Testis (tissue), 3 donors: ENCODE results near the gene PTPRG. TPM values are rescaled to one million over a fixed set of nuclear protein-coding genes. Genes with fewer than 3 reads are reported as not detected.

ENCODE experiments used
- DNase-seq: peaks from one replicate; pipeline ENCODE4 v3.0.0-alpha.2; 2019
- H3K27ac ChIP-seq, 2 donors: fragments of 200-600 bp; sonication (generic); one replicate each; pipeline ENCODE4 v1.5.1; 2019
- H3K27me3 ChIP-seq: fragments of 200-600 bp; sonication (generic); one replicate; pipeline ENCODE4 v1.5.1; 2019
- H3K36me3 ChIP-seq: fragments of 200-600 bp; sonication (generic); one replicate; pipeline ENCODE4 v1.5.1; 2017; ENCODE audit warnings: low read depth; ENCODE audit errors: missing control alignments
- H3K4me1 ChIP-seq: fragments of 200-600 bp; sonication (generic); one replicate; pipeline ENCODE4 v1.5.1; 2019
- H3K4me3 ChIP-seq, 2 donors: fragments of 200-600 bp; sonication (generic); one replicate each; pipeline ENCODE4 v1.5.1; 2017 to 2019
- H3K9me3 ChIP-seq: fragments of 200-600 bp; sonication (generic); one replicate; pipeline ENCODE4 v1.5.1; 2017
- CTCF ChIP-seq, 3 experiments: fragments of 450-650 bp in 2 of 3; fragments of 200-600 bp in 1 of 3; sonication (generic) in 1 of 3; IDR thresholded peaks; one replicate each; pipeline ENCODE4 v1.5.1; 2016 to 2019; ENCODE audit warnings: antibody characterized with exemption in 3 of 3, mild to moderate bottlenecking in 2 of 3, moderate library complexity in 1 of 3
- POLR2A ChIP-seq: fragments of 450-650 bp; IDR thresholded peaks from one replicate; pipeline ENCODE4 v1.6.1; 2017; ENCODE audit warnings: antibody characterized with exemption, mild to moderate bottlenecking, moderate library complexity
- WGBS, 2 donors: methylation state at CpG; one replicate each; pipeline ENCODE4 v1.1.5; 2018; 5-methylcytosine and 5-hydroxymethylcytosine counted together
- intact Hi-C: fragments of 100-400 bp; cut with DNase I; formaldehyde crosslinking; loops from one replicate; pipeline ENCODE4 v1.15.1; 2023; ENCODE audit warnings: low total_unique reads
- polyA plus RNA-seq: library from polyadenylated mRNA; stranded (reverse); fragments of 350-450 nt; fragmentation: Illumina TruSeq; extraction: RNeasy Lipid Tissue Mini Kit (QIAGEN cat#74804); gene quantifications from one replicate; pipeline ENCODE4 v1.2.3, GENCODE V29; 2014; ENCODE audit warnings: low read depth, low replicate concordance; ENCODE audit not compliant: insufficient read depth
- total RNA-seq, 2 donors: library from RNA; depleted of rRNA; stranded (reverse); fragments of >200 nt; gene quantifications; one replicate each; pipeline ENCODE4 v1.2.3, GENCODE V29; 2016

The PTPRG gene
- total and polyA plus RNA-seq, 3 donors from 2014 or later: 26.3 to 107 (median 75.4) TPM

- 91% methylated on average over 5 of the region's 5 CpGs for WGBS, 2 donors
- H3K36me3 ChIP-seq: no peaks in the 10 kb centered on the region
- no peaks in the 10 kb centered on the region for H3K27me3 ChIP-seq
- TF ChIP-seq POLR2A (no peak), CTCF (IDR thresholded peaks at IDR 0.05) (no peak)
- intact Hi-C loops: no loop called here
- no peaks in the 10 kb centered on the region for H3K4me1 ChIP-seq
- no peak overlapping the region for H3K4me3 ChIP-seq
- DNase-seq: no peak
- H3K27ac ChIP-seq: no peak overlapping the region
- H3K9me3 ChIP-seq: no peaks in the 10 kb centered on the region
These were observed 203.9 kb downstream of the PTPRG start for GRCh38 chr3:61765157-61765876.

- H3K4me1 ChIP-seq: no peaks in the 10 kb centered on the region
- no peak overlapping the region for H3K27ac ChIP-seq
- intact Hi-C loops: no loop called here
- WGBS, 2 donors: 67 to 71% methylated on average over 4 of the region's 4 CpGs
- H3K36me3 ChIP-seq: no peaks in the 10 kb centered on the region
- DNase-seq: no peak
- no peak for TF ChIP-seq CTCF (IDR thresholded peaks at IDR 0.05)
- no peak overlapping the region for H3K4me3 ChIP-seq
- H3K9me3 ChIP-seq: no peaks in the 10 kb centered on the region
- H3K27me3 ChIP-seq: no peaks in the 10 kb centered on the region
These were observed 207.1 kb downstream of the PTPRG start for GRCh38 chr3:61768284-61769037.

- DNase-seq: no peak
- Histone ChIP-seq H3K4me1 (peaks cover 3% of the 10 kb centered on the region), H3K27ac (no peak overlapping the region), H3K27me3 (no peaks in the 10 kb centered on the region), H3K9me3 (no peaks in the 10 kb centered on the region), H3K4me3 (no peak overlapping the region), H3K36me3 (no peaks in the 10 kb centered on the region)
- TF ChIP-seq POLR2A (no peak), CTCF (IDR thresholded peaks at IDR 0.05) (no peak)
- intact Hi-C loops: no loop called here
- WGBS, 2 donors: 81 to 94% methylated on average over 7 of the region's 7 CpGs
These were observed 208.1 kb downstream of the PTPRG start for GRCh38 chr3:61769266-61769990.

GRCh38 chr3:61771976-61772375 is 210.6 kb downstream of the PTPRG start:
- Histone ChIP-seq H3K4me1 (peaks cover 5% of the 10 kb centered on the region), H3K4me3 (no peak overlapping the region), H3K9me3 (no peaks in the 10 kb centered on the region), H3K36me3 (no peaks in the 10 kb centered on the region), H3K27me3 (no peaks in the 10 kb centered on the region), H3K27ac (no peak overlapping the region)
- no peak for DNase-seq
- 89% methylated on average over 6 of the region's 6 CpGs for WGBS, 2 donors
- no peak for TF ChIP-seq CTCF (IDR thresholded peaks at IDR 0.05)
- TF ChIP-seq POLR2A: no peak
- intact Hi-C loops: no loop called here
